ENCODE data around the gene ANKRD30BL.
"Not testable (repeated sequence)": the region's sequence is repeated elsewhere in the genome, so short reads cannot be mapped to it uniquely, and the experiment has no call there.

GRCh38 chr2:132162125-132162660, 441 bp upstream of the ANKRD30BL start:
- not testable (repeated sequence) for TF ChIP-seq CTCF, POLR2A (IDR thresholded peaks at IDR 0.05)

All from Peyer's patch (tissue), 4 donors.